ENCODE measurements around the gene ZBTB7C.

The ZBTB7C gene

GRCh38 chr18:48093104-48093503 lies 316.1 kb downstream of the ZBTB7C start:
- DNase-seq (ENCODE audit: low read depth, low spot score) = no peak

- DNase-seq (ENCODE audit: low read depth, low spot score) = no peak
Measured at GRCh38 chr18:48091869-48092497, 317.2 kb downstream of the ZBTB7C start.

GRCh38 chr18:48090702-48091101 lies 318.5 kb downstream of the ZBTB7C start:
- no peak for DNase-seq (ENCODE audit: low read depth, low spot score)

DNA sequence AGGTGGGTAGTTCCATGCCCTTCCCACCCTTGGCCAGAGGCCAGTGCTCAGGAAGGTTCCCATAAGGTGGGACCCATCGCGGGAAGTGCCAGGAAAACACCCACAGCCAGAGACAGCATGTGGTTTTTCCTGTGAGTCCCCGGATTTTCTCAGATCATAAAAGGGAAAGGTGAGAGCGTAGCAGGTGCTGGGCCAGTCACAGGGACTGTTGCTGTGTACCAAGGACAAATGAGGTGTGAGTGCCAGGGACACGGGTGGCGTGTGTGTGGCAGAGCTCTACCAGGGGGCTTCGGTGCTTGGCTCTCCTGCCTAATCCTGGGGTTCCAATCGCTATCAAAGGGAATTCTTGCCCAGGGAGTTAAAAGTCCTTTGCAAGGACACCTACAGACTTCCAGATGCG lies 319.2 kb downstream of the ZBTB7C start:
- no peak for DNase-seq (ENCODE audit: low read depth, low spot score)

- DNase-seq (ENCODE audit: low read depth, low spot score) = no peak
Measured at GRCh38 chr18:48085781-48086487, 323.2 kb downstream of the ZBTB7C start.

- DNase-seq (ENCODE audit: low read depth, low spot score) = no peak
Measured at GRCh38 chr18:48084858-48085257, 324.3 kb downstream of the ZBTB7C start.

DNA sequence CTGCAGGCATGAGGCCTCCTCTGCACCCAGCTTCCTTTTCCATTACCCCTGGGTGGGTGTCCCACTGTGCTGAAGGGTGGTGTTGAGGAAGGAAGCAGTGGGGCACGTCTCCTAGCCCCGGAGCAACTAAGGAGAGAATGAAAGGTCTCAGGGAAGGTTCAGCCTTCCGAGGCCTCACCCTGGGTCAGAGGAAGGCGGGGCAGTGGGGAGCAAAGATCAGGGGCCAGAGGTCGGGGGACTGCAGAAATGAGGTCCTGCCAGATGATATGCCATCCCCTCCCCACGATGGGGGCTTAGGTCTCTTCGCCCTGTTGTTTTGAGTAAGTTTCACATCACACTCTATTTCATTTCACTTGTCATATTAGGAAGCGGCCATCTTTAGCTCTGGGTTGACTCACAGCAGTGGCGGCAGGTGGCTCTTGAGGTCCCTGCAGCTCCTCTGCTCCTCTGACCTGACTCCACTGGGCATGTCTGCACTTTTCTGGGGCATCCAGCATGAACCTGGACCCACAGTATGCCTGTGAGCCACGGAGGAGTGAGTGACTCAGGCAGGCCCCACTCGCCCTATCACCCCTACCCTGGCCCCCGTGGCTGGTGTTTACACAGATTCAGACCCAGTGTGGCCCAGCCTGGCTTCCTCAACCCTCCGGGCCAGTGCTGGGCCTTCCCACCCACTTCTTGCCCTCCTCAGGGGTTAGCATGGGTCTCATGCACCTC lies 325.0 kb downstream of the ZBTB7C start:
- no peak for DNase-seq (ENCODE audit: low read depth, low spot score)

GRCh38 chr18:48080546-48080945 lies 328.6 kb downstream of the ZBTB7C start:
- DNase-seq (ENCODE audit: low read depth, low spot score) = no peak

DNA sequence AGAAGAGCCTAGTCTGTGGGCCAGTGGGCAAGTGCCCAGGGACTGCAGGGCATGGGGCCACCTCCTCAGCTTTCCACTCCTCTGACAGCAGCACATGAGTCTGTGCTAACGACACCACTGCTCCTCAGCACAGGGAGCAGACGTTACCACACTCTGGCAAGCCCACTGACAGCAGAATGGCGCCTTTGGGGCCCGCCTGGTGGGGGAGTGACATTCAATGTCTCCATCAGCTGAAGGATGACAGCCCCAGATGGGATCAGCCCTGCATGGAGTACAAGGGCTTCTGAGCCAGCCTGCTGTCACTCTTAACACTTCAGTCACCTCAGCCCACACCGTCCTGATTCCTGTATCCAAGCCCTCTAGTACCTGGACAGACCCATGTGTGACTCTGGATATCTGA lies 329.3 kb downstream of the ZBTB7C start:
- DNase-seq (ENCODE audit: low read depth, low spot score) = no peak

DNA sequence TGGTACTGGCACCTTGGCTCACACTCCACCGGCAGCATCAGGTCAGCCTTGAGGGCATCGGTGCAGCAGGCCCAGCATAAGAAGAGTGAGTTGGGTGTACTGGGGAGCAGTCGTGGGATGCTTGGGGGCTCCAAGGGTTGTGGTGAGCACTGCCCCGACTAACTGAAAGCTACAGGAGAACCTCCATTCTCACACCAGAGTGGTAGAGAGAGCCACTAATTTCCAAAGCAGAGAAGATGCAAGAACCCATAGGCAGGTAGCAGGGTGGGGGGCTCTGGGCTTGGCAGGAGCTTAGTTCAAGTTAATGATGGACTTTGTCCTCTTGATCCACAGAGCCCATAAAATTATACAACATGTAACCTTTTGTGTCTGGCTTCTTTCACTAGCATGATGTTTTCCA lies 330.7 kb downstream of the ZBTB7C start:
- no peak for DNase-seq (ENCODE audit: low read depth, low spot score)

GRCh38 chr18:48077291-48077690 lies 331.9 kb downstream of the ZBTB7C start:
- DNase-seq (ENCODE audit: low read depth, low spot score) = no peak

DNA sequence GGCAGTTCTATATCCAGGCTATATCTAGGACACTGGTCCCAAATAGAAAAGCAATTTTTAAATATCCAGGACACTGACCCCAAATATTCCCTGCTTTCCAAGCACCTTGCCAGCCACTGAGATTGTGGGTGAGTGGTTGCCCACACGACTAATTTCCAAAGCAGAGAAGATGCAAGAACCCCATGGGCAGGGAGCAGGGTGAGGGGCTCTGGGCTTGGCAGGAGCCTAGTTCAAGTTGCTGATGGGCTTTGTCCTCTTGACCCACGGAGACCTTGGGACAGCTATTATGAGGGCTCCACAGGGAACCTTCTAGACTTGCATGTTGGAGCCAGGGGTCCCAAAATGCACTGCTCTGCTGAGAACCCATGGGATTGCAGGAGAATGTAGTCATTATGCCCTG lies 332.7 kb downstream of the ZBTB7C start:
- DNase-seq (ENCODE audit: low read depth, low spot score) = no peak

DNA sequence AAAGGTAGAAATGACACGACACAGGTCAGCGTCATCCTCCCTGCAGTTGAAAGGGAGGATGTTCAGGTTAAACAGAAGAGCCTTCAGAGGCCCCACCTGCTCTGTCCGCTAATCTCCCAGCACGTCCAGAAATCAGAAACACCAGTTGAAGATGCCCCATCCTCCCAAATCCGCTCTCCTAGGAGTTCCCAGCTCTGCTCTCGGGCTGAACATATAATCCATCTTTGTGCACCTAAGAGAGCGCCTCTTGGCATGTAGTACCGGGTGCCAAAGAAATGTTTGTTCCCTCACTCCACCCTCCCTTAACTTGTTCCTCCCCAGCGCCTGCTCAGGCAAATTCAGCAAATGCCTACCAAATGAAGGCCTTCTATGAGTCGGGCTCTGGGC lies 333.5 kb downstream of the ZBTB7C start:
- DNase-seq (ENCODE audit: low read depth, low spot score) = no peak

DNA sequence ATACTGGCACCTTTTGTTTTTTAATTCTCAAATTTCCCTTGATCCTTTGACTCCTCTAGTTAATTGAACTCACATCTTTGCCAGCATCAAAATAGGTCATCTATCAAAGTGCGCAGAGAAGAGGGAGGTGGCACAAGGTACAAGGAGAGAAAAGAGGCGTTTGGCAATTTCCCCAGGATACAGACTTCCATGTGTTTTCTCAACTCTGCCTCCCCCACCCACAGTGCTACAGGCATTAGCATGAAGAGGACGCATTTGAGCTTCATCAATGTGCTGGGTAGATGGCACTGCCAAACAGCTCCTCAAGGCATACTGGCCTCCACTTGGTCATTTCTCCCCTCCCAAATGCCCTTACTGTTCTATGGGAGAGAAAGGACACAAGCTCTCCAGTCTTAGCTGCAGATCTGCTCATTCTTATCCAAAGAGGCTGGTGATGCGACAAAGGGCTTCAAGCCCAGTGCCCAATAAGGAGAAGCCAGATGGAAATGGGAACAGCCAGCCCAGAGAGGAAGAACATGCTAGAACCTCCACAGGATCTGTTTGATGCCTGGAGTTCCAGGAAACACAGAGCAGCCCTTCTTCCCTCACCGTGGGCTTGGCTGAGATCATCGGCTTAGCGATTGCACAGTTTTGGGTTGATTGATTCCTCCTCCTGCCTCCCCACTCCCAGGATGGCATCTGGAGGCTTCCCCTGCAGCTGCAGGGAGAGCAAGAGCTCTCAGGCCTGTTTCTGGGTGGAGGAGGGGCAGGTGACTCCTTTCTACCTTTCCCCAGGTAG lies 334.1 kb downstream of the ZBTB7C start:
- DNase-seq (ENCODE audit: low read depth, low spot score) = no peak

DNA sequence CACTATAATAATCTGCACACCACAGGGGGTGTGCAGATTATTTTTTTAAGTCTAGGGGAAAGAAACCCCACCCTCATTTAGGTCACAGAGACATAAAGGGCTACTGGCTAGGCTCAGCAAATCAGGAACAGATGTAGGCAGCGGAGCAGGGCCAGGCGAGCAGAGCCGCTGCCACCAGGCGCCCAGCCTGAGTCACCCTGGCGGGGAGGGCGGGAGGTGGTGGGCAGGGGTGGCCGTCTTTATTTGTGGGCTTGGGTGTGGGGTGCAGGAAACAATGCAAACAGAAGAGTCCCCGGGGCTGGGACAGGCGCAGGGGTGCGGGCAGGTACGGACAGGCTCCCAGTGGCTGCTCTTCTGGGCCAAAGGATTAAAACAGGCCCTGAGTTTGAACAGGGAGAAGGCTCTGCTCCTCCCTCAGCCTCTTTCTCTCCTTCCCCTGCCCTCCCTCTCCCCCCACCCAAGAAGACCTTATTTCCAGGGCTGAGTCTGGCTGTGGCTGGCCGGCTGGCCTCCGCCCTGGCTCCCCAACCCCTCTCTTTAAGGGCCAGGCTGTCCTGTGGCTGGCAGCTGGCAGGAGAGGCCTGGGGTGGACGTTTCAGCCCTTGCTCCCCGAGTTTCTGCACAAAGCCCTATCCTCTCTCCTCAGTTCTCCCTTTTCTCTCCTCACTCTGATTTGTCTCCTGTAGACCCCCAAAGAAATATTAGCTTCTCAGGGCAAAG lies 335.8 kb downstream of the ZBTB7C start:
- DNase-seq (ENCODE audit: low read depth, low spot score) = peak; percentile 13

- DNase-seq (ENCODE audit: low read depth, low spot score) = no peak
Measured at GRCh38 chr18:48072428-48073204, 336.6 kb downstream of the ZBTB7C start.

DNA sequence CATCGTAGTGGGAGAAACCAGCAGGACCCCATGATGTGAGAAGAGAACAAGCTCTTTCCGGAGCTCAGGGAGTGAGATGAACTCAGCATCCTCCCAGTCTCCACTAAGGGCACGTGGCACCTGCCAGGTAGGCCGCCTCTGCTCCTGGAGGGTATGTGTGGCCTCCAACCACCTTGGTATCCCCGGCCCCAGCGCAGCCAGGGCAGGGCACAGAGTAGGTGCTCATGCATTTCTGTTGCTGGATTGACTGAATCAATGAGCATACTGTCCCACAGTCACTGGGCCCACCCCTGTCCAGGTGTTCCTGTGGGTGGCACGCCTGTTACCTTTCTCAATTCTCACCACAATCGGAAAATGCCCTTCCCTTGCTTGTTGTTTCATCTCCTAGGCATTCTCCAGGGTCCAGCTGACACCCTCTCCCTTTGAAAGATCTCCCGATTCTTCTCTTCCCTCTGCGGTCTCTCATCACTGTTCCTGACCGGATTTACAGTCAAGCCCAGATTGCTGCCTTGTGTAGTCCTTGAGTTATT lies 340.2 kb downstream of the ZBTB7C start:
- DNase-seq (ENCODE audit: low read depth, low spot score) = no peak

DNA sequence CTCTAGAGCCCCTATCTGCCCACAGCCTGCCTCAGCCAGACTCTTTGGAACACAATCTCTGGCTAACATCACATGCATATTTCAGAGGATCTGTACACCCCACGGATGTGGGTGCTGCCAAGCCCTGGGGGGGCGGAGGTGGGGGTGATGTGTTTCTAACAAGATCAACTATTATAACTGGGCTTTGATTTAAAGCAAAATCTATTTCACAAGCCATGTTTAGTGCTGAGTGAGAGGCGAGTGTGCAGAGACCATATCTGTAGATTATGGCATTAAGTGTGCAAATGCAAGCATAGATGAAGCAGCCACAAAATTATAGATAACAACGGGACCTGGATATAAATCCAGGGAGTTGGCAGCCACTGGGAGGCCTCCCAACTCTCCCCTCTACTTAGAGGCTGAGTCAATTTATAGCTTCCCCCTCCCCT lies 342.9 kb downstream of the ZBTB7C start:
- DNase-seq (ENCODE audit: low read depth, low spot score) = no peak

- DNase-seq (ENCODE audit: low read depth, low spot score) = no peak
Measured at GRCh38 chr18:48065601-48065995, 343.6 kb downstream of the ZBTB7C start.

DNA sequence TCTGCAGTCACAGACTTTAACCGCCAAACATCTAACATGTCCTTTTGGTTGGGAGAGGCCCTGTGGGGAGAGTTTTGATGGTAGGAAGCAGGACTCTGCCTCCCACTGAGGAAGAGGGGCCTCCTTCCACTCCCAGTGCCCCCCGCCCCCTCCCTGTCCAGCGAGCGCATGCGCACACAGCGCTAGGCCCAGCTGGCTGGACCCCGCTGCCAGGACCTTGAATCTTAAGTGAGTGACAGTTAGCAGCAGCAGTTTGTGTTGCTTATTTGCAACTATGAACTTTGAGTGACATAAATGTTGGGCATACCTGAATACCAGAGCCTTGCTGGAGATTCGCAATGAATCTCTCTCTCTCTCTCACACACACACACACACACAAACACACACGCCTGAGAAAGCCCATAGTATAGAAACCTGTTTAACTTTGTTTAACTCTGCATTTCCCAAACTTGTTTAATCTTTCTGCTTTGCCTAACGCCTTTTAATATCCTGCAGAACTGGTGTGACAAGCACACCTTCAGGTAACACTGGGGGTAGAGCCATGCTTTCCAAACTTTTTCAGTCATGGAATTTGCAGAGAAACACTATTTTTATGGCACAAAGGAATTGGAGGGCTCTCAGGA lies 344.1 kb downstream of the ZBTB7C start:
- no peak for DNase-seq (ENCODE audit: low read depth, low spot score)

Data from brain pericyte (primary cell).